ENCODE data around the gene HID1.

HID1 gene

GRCh38 chr17:74901353-74902135, 71.0 kb downstream of the HID1 start:
- H3F3A ChIP-seq (ENCODE audit: insufficient read depth, low read length), result no peaks in the 10 kb centered on the region
- no peaks in the 10 kb centered on the region for H4K20me1 ChIP-seq (ENCODE audit: insufficient read depth, low read length)
- no peak overlapping the region for H2AFZ ChIP-seq (ENCODE audit: low read length)
- no peak overlapping the region for H3K4me2 ChIP-seq (ENCODE audit: low read depth, low read length)
- H3K4me3 ChIP-seq (ENCODE audit: low read length), result no peak overlapping the region
- H3K9me2 ChIP-seq (replicated peaks; ENCODE audit: insufficient read depth, low read length), result no peaks in the 10 kb centered on the region
- no peaks in the 10 kb centered on the region for H3K79me2 ChIP-seq (ENCODE audit: low read length)
- no peak overlapping the region for H3K9ac ChIP-seq (ENCODE audit: low read length)
- H3K36me3 ChIP-seq (replicated peaks; ENCODE audit: insufficient read depth, low read length), result no peaks in the 10 kb centered on the region
- no peak for DNase-seq
- peaks cover 79% of the 10 kb centered on the region for H3K27me3 ChIP-seq (replicated peaks; ENCODE audit: insufficient read depth, low read length)
- H3K27ac ChIP-seq (ENCODE audit: low read length), result no peak overlapping the region
- H3K4me1 ChIP-seq (ENCODE audit: low read length), result no peaks in the 10 kb centered on the region
- TF ChIP-seq EZH2phosphoT487 (IDR thresholded peaks at IDR 0.05; ENCODE audit: low read length) (no peak), CTCF (IDR thresholded peaks at IDR 0.05; ENCODE audit: low read length) (no peak), EZH2 (optimal IDR thresholded peaks at IDR 0.05; ENCODE audit: low read depth, low read length) (no peak)
- H3K9me3 ChIP-seq (replicated peaks; ENCODE audit: insufficient read depth, low read length), result no peaks in the 10 kb centered on the region
